RWPE2 (cell line): ENCODE data around the gene EFHC2.

Experiments
- ATAC-seq: fragments of 200-7000 bp; cut with Tn5 transposase; 3 replicates; pipeline ENCODE4 v1.9.1; 2021; ENCODE audit warnings: low read depth
- DNase-seq: peaks from one replicate; pipeline ENCODE4 v3.0.0-alpha.2; 2020; ENCODE audit warnings: low spot score
- H3K27ac ChIP-seq: fragments of 450-650 bp; 2 replicates; pipeline ENCODE4 v1.5.1; 2017; ENCODE audit warnings: mild to moderate bottlenecking; ENCODE audit not compliant: poor library complexity, severe bottlenecking
- H3K27me3 ChIP-seq: fragments of 250-450 bp; sonication (Bioruptor Pico); 2 replicates; pipeline ENCODE4 v1.5.1; 2021; ENCODE audit warnings: mild to moderate bottlenecking, moderate library complexity; ENCODE audit not compliant: insufficient read depth, poor library complexity, severe bottlenecking
- H3K36me3 ChIP-seq: fragments of 250-450 bp; sonication (Bioruptor Pico); 2 replicates; pipeline ENCODE4 v1.5.1; 2020; ENCODE audit warnings: low read depth, mild to moderate bottlenecking, moderate library complexity
- H3K4me1 ChIP-seq: fragments of 250-450 bp; sonication (Bioruptor Pico); 2 replicates; pipeline ENCODE4 v1.5.1; 2021; ENCODE audit warnings: mild to moderate bottlenecking, moderate library complexity; ENCODE audit not compliant: insufficient read depth, poor library complexity, severe bottlenecking
- H3K4me3 ChIP-seq: fragments of 250-450 bp; sonication (Bioruptor Pico); 2 replicates; pipeline ENCODE4 v1.5.1; 2021; ENCODE audit warnings: mild to moderate bottlenecking, moderate library complexity; ENCODE audit not compliant: severe bottlenecking
- H3K9me3 ChIP-seq: fragments of 250-450 bp; sonication (Bioruptor Pico); 2 replicates; pipeline ENCODE4 v1.5.1; 2021; ENCODE audit warnings: mild to moderate bottlenecking, moderate library complexity; ENCODE audit not compliant: severe bottlenecking
- TF ChIP-seq, protein P1 (sequence below): fragments of 450-650 bp; IDR thresholded peaks from one replicate; pipeline ENCODE4 v1.5.1; 2017; ENCODE audit warnings: mild to moderate bottlenecking, moderate library complexity; ENCODE audit not compliant: poor library complexity, severe bottlenecking

Gene EFHC2

DNA sequence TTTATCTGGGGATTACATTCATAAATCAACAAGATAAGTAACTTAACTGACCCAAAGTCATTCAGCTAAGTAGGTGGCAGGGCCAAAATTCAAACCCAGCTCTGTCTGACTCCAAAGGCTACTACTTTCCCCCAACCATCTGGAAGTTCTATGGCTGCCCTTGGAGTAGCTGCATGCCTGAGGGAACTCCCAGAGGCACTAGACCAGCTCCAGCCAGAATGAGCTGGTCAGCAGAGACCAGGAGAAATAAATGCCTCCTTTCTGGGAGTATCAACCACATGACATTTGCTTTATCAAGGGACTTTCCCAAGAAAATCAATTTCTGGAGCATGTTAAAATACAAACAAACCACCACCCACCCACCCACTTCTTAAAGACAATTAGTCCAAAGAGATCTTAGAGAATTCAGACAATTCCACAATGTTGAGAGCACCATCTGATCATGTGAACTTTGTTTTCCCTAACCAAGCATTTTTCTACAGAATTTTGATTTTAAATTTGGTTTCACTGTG is 180.5 kb downstream of the EFHC2 start:
- Histone ChIP-seq H3K27me3 (no peaks in the 10 kb centered on the region), H3K4me3 (no peak overlapping the region), H3K9me3 (no peaks in the 10 kb centered on the region), H3K27ac (no peak overlapping the region), H3K36me3 (no peaks in the 10 kb centered on the region), H3K4me1 (no peaks in the 10 kb centered on the region)
- ATAC-seq (no peak), DNase-seq (no peak)
- TF ChIP-seq, protein P1, sequence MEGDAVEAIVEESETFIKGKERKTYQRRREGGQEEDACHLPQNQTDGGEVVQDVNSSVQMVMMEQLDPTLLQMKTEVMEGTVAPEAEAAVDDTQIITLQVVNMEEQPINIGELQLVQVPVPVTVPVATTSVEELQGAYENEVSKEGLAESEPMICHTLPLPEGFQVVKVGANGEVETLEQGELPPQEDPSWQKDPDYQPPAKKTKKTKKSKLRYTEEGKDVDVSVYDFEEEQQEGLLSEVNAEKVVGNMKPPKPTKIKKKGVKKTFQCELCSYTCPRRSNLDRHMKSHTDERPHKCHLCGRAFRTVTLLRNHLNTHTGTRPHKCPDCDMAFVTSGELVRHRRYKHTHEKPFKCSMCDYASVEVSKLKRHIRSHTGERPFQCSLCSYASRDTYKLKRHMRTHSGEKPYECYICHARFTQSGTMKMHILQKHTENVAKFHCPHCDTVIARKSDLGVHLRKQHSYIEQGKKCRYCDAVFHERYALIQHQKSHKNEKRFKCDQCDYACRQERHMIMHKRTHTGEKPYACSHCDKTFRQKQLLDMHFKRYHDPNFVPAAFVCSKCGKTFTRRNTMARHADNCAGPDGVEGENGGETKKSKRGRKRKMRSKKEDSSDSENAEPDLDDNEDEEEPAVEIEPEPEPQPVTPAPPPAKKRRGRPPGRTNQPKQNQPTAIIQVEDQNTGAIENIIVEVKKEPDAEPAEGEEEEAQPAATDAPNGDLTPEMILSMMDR, result no peak

DNA sequence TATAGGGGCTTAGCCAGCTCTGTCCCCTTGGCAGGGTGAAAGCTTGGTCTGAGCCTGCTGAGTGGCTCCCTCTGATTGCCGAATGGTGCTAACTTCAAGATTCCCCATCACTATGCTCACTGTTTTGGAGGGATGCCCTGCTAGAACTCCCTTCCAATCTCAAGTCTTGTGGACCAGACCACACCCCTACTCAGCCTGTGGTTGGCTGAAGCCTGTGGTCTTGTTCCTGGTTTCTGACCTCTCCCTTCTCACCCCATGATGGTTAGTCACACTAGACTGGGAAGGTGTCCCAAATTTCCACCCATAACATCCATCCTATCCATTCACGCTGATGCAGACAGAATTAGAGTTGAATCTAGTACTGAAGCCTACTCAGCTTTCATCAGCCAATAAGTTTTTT is 185.6 kb downstream of the EFHC2 start:
- TF ChIP-seq, protein P1, result no peak

DNA sequence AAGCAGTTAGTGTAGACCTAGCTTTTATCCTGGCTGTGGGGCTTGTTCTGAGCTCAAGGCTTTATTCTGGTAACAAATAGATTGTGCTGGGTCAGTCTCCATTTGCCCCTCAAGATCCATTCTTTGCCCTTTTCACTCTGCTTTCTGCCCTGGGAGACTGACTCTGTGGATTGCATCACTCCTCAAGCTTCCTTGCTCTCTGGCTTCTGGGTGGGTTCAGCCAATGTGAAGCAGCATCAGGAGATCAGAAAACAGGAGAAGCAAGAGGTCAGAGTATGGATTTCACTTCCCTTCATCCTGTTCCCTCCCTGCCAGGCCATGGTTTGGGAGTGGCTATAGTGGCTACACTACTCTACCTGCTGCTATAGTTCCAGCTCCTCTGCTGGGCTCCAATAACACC is 186.2 kb downstream of the EFHC2 start:
- TF ChIP-seq, protein P1, result no peak
- Histone ChIP-seq H3K4me1 (peaks cover 4% of the 10 kb centered on the region), H3K9me3 (no peaks in the 10 kb centered on the region), H3K36me3 (no peaks in the 10 kb centered on the region), H3K27ac (no peak overlapping the region), H3K27me3 (no peaks in the 10 kb centered on the region), H3K4me3 (no peak overlapping the region)
- DNase-seq (no peak), ATAC-seq (no peak)

More for the DNA sequence above, 185.6 kb downstream of the EFHC2 start:
- DNase-seq (no peak), ATAC-seq (no peak)
- H3K4me1 ChIP-seq, result no peaks in the 10 kb centered on the region
- no peak overlapping the region for H3K4me3 ChIP-seq
- H3K27me3 ChIP-seq, result no peaks in the 10 kb centered on the region
- no peaks in the 10 kb centered on the region for H3K9me3 ChIP-seq
- no peak overlapping the region for H3K27ac ChIP-seq
- no peaks in the 10 kb centered on the region for H3K36me3 ChIP-seq

DNA sequence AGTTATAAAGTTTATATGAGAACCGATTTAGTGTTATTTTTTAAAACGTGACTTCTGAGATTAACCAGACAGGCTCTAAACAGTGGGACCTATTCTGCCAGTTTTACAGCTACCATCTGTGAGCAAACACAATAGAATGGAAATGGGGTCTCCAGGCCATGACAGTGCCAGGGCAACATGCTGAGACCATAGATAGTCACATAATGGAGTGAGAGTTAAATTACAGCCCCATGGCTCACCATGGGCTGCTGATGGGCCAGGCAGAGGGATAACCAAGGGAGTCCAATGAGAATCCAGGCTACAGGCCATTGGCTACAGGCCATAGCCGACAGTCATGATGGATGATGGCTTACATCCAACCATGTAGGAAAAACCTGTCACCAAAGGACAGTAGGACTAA is 186.7 kb downstream of the EFHC2 start:
- no peak overlapping the region for H3K4me3 ChIP-seq
- TF ChIP-seq, protein P1, result no peak
- peaks cover 4% of the 10 kb centered on the region for H3K4me1 ChIP-seq
- H3K9me3 ChIP-seq, result no peaks in the 10 kb centered on the region
- DNase-seq (no peak), ATAC-seq (no peak)
- no peaks in the 10 kb centered on the region for H3K36me3 ChIP-seq
- H3K27me3 ChIP-seq, result no peaks in the 10 kb centered on the region
- H3K27ac ChIP-seq, result no peak overlapping the region

DNA sequence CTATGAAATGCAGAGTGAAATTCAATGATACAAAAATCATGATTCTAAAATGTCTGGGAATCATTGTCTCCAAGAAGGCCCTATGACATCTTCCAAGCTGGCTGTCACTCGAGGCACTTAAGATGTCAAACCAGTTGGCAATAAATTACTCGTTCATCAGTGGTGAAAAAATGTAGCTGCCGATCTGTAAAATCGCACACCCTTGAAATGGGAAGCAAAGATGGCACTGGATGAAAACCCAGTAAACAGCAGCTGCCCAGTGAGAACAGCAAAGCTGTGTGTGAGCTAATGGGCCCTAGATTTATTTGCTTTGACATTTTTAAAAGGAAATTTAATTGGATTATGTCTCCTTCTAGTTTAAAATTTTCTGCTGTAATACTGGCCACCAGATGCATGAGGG is 188.3 kb downstream of the EFHC2 start:
- ATAC-seq (no peak), DNase-seq (no peak)
- H3K4me3 ChIP-seq, result no peak overlapping the region
- H3K27me3 ChIP-seq, result no peaks in the 10 kb centered on the region
- peaks cover 4% of the 10 kb centered on the region for H3K4me1 ChIP-seq
- H3K9me3 ChIP-seq, result no peaks in the 10 kb centered on the region
- H3K27ac ChIP-seq, result no peak overlapping the region
- TF ChIP-seq, protein P1, result no peak
- H3K36me3 ChIP-seq, result no peaks in the 10 kb centered on the region
